ENCODE results near the gene KCNK6. TPM values are rescaled to one million over a fixed set of nuclear protein-coding genes. Genes with fewer than 3 reads are reported as not detected.

KCNK6 gene
- total and polyA plus RNA-seq, 2 of the 8 experiments (the other 6 are each of a cell fraction or from before 2014, with no cell fraction given), result 10.6 to 13.3 TPM

DNA sequence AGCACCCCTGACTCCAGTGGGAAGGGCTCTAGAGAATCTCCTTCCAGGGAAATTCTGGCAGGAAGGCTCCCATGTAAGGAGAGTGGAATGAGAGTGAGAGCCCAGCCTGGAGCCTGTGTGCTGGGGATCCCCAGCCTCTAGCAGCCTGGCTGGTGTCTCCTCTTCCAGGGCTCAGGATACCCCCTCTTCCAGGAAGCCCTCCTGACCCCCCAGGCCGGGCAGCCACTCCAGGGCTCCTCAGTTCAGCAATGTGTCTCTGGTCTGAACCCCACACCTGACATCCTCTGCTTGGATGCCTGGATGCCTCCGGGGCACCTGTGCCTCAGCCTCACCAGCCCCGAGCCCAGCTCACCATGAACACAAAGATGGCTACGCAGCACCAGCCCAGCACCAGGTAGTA is 12.6 kb upstream of the KCNK6 start:
- CTCF ChIA-PET (ENCODE audit: partially characterized antibody), result interaction anchor here (0.7 to 1.5 kb wide), 7 partner anchors 28 to 82 kb away, joined by 3 to 4 read pairs (median 3); partner anchors contain the start of gene CATSPERG
- H3K4me1 ChIP-seq (replicated peaks in 1 of 4; ENCODE audit: control insufficient read depth in 3 of 4, insufficient read depth in 4 of 4, low read length in 3 of 4), result peaks cover 0 to 14% (median 4%) of the 10 kb centered on the region in 4 experiments; a peak in 4 of 7 replicates

More for the DNA sequence above, 12.6 kb upstream of the KCNK6 start:
- Histone ChIP-seq H4K20me1 (replicated peaks in 1 of 2; ENCODE audit: control insufficient read depth in 1 of 2, insufficient read depth in 2 of 2, low read length in 2 of 2) (peaks cover 4 to 16% of the 10 kb centered on the region in 2 experiments), H3K18ac (ENCODE audit: extremely low read depth, low read length) (no peak overlapping the region), H2AFZ (ENCODE audit: low read length) (no peak overlapping the region), H2AK5ac (ENCODE audit: low read depth, low read length) (no peak overlapping the region), H2BK5ac (ENCODE audit: low read depth, low read length) (no peak overlapping the region), H3K4ac (replicated peaks; ENCODE audit: insufficient read length, low read depth, low read length) (no peak overlapping the region), H3K9ac (replicated peaks in 1 of 4; ENCODE audit: extremely low read depth in 1 of 4, low read depth in 3 of 4, low read length in 3 of 4) (no peak overlapping the region), H3K23ac (ENCODE audit: insufficient read length) (no peak overlapping the region), H2BK120ac (replicated peaks; ENCODE audit: low read depth, low read length) (no peak overlapping the region), H2BK12ac (ENCODE audit: low read depth, low read length) (no peak overlapping the region), H4K91ac (replicated peaks; ENCODE audit: insufficient read length, low read length) (no peak overlapping the region), H3K4me2 (ENCODE audit: insufficient read depth in 1 of 2, low read depth in 2 of 2, low read length in 2 of 2) (no peak overlapping the region), H3K14ac (ENCODE audit: insufficient read length) (no peak overlapping the region), H4K5ac (ENCODE audit: insufficient read length, low read depth, low read length) (no peak overlapping the region), H3K23me2 (ENCODE audit: low read depth, low read length) (peaks cover 12% of the 10 kb centered on the region; the same call in 1 of the 2 replicates), H3K27ac (ENCODE audit: low read depth, low read length) (no peak overlapping the region), H3K56ac (replicated peaks; ENCODE audit: insufficient read length, low read depth, low read length) (no peak overlapping the region), H3K79me2 (ENCODE audit: control insufficient read depth in 1 of 2, insufficient read depth in 2 of 2, low read length in 2 of 2) (peaks cover 0 to 8% of the 10 kb centered on the region in 2 experiments; a peak in 1 of 4 replicates), H3K27me3 (replicated peaks in 1 of 4; ENCODE audit: control insufficient read depth in 3 of 4, extremely low read depth in 1 of 4, insufficient read depth in 3 of 4, low read length in 3 of 4) (no peaks in the 10 kb centered on the region; a peak in 1 of 7 replicates), H4K8ac (ENCODE audit: extremely low read depth, insufficient read depth, low read length) (no peak overlapping the region), H3K9me3 (ENCODE audit: insufficient read depth in 2 of 2, low read depth in 1 of 2, low read length in 1 of 2) (no peaks in the 10 kb centered on the region), H3K79me1 (ENCODE audit: low read depth, low read length) (peaks cover 8% of the 10 kb centered on the region), H3K4me3 (ENCODE audit: extremely low read depth in 1 of 4, insufficient read depth in 2 of 4, low read depth in 3 of 4, low read length in 4 of 4) (no peak overlapping the region), H2BK20ac (ENCODE audit: low read length) (no peak overlapping the region), H2BK15ac (ENCODE audit: low read length) (no peak overlapping the region), H3K36me3 (ENCODE audit: control insufficient read depth in 2 of 4, insufficient read depth in 4 of 4, low read length in 3 of 4) (peaks cover 0 to 18% (median 9%) of the 10 kb centered on the region in 4 experiments; a peak in 5 of 8 replicates)
- POLR2A ChIA-PET (ENCODE audit: partially characterized antibody), result interaction anchor here (0.9 to 1.2 kb wide), 2 partner anchors 12 to 91 kb away, joined by 3 read pairs; partner anchors contain the start of gene KCNK6
- no peak for FAIRE-seq
- 86% methylated on average over 4 of the region's 4 CpGs; no CpG with 5 or more reads in 1 of the 2 experiments for WGBS, 2 experiments (ENCODE audit: extremely low coverage in 1 of 2, insufficient coverage in 1 of 2, insufficient read length in 1 of 2, insufficient replicate concordance in 2 of 2, low coverage in 1 of 2, low lambda C conversion rate in 2 of 2, missing lambda C conversion rate in 1 of 2)
- no peak for DNase-seq (ENCODE audit: low read depth in 1 of 2, low spot score in 2 of 2)
- TF ChIP-seq NANOG (IDR thresholded peaks at IDR 0.05; ENCODE audit: insufficient read depth, low read depth, low read length, poor library complexity, severe bottlenecking) (no peak), RAD21 (IDR thresholded peaks at IDR 0.05 in 1 of 2, conservative IDR thresholded peaks at IDR 0.05 in 1 of 2; ENCODE audit: low read depth in 2 of 2, low read length in 2 of 2) (no peak), JUN (IDR thresholded peaks at IDR 0.05; ENCODE audit: low read depth, low read length) (no peak)
- TF ChIP-seq, protein P1, sequence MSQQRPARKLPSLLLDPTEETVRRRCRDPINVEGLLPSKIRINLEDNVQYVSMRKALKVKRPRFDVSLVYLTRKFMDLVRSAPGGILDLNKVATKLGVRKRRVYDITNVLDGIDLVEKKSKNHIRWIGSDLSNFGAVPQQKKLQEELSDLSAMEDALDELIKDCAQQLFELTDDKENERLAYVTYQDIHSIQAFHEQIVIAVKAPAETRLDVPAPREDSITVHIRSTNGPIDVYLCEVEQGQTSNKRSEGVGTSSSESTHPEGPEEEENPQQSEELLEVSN (IDR thresholded peaks at IDR 0.05), result no peak

Measured in H1 (cell line).